Iris pigment epithelial cell (primary cell): ENCODE data around the gene KCNIP4.
"Not testable (repeated sequence)": the region's sequence is repeated elsewhere in the genome, so short reads cannot be mapped to it uniquely, and the experiment has no call there.

Experiments
- DNase-seq: peaks from one replicate; pipeline ENCODE4 v3.0.0-alpha.2; 2011; ENCODE audit warnings: low read depth

KCNIP4 gene

GRCh38 chr4:20754036-20754435, 1194.5 kb downstream of the KCNIP4 start:
- no peak for DNase-seq

- no peak for DNase-seq
Measured at GRCh38 chr4:20752641-20753040, 1195.9 kb downstream of the KCNIP4 start.

GRCh38 chr4:20746000-20746399, 1202.6 kb downstream of the KCNIP4 start:
- DNase-seq = not testable (repeated sequence)

GRCh38 chr4:20735931-20736330, 1212.6 kb downstream of the KCNIP4 start:
- no peak for DNase-seq

- DNase-seq = no peak
Measured at GRCh38 chr4:20724915-20725314, 1223.7 kb downstream of the KCNIP4 start.

- DNase-seq = no peak
Measured at GRCh38 chr4:20723463-20723862, 1225.1 kb downstream of the KCNIP4 start.

GRCh38 chr4:20723019-20723418, 1225.6 kb downstream of the KCNIP4 start:
- DNase-seq = peak; percentile 57

- DNase-seq = no peak
Measured at GRCh38 chr4:20711335-20711734, 1237.2 kb downstream of the KCNIP4 start.

GRCh38 chr4:20700007-20700761, 1248.4 kb downstream of the KCNIP4 start, which contains the start of gene PACRGL:
Gene PACRGL, plus strand, starts transcription at chr4:20700458. Its CDS starts 4,024 bp downstream, at chr4:20704482.
- DNase-seq = peak; percentile 95

- no peak for DNase-seq
Measured at GRCh38 chr4:20698820-20699219, 1249.8 kb downstream of the KCNIP4 start.

- DNase-seq = peak; percentile 42
Measured at GRCh38 chr4:20698382-20698781, 1250.2 kb downstream of the KCNIP4 start.

- DNase-seq = no peak
Measured at GRCh38 chr4:20696815-20697214, 1251.8 kb downstream of the KCNIP4 start.

- DNase-seq = peak; percentile 72
Measured at GRCh38 chr4:20687864-20688263, 1260.7 kb downstream of the KCNIP4 start.

- peak; percentile 22 for DNase-seq
Measured at GRCh38 chr4:20684852-20685763, 1263.5 kb downstream of the KCNIP4 start.

- DNase-seq = no peak
Measured at GRCh38 chr4:20683766-20684165, 1264.8 kb downstream of the KCNIP4 start.

- DNase-seq = no peak
Measured at GRCh38 chr4:20682853-20683252, 1265.7 kb downstream of the KCNIP4 start.

GRCh38 chr4:20681271-20681670, 1267.3 kb downstream of the KCNIP4 start:
- DNase-seq = no peak

GRCh38 chr4:20680736-20681135, 1267.8 kb downstream of the KCNIP4 start:
- DNase-seq = no peak

- no peak for DNase-seq
Measured at GRCh38 chr4:20679951-20680350, 1268.6 kb downstream of the KCNIP4 start.
